Fibroblast of skin of right quadriceps (primary cell): ENCODE measurements around the gene GAL3ST2.
"Not testable (repeated sequence)": the region's sequence is repeated elsewhere in the genome, so short reads cannot be mapped to it uniquely, and the experiment has no call there.

Experiments
- DNase-seq: peaks from one replicate; pipeline ENCODE4 v3.0.0-alpha.2; 2013

GAL3ST2 gene

GRCh38 chr2:241748468-241749256 is 28.0 kb upstream of the GAL3ST2 start:
- DNase-seq = no peak

GRCh38 chr2:241750076-241750840 is 26.4 kb upstream of the GAL3ST2 start:
- DNase-seq = no peak

- no peak for DNase-seq
Observed at GRCh38 chr2:241751152-241751551, 25.5 kb upstream of the GAL3ST2 start.

GRCh38 chr2:241751776-241752175 is 24.8 kb upstream of the GAL3ST2 start:
- DNase-seq = no peak

- DNase-seq = no peak
Observed at GRCh38 chr2:241752253-241752652, 24.4 kb upstream of the GAL3ST2 start.

- DNase-seq = no peak
Observed at GRCh38 chr2:241752689-241753276, 23.8 kb upstream of the GAL3ST2 start.

GRCh38 chr2:241753493-241753892 is 23.1 kb upstream of the GAL3ST2 start:
- no peak for DNase-seq

- DNase-seq = no peak
Observed at GRCh38 chr2:241754042-241754441, 22.6 kb upstream of the GAL3ST2 start.

GRCh38 chr2:241755166-241755565 is 21.5 kb upstream of the GAL3ST2 start:
- DNase-seq = no peak

- DNase-seq = no peak
Observed at GRCh38 chr2:241755777-241756176, 20.8 kb upstream of the GAL3ST2 start.

GRCh38 chr2:241759067-241759807 is 17.4 kb upstream of the GAL3ST2 start:
- no peak for DNase-seq

GRCh38 chr2:241759893-241760292 is 16.7 kb upstream of the GAL3ST2 start:
- DNase-seq = not testable (repeated sequence)

- DNase-seq = no peak
Observed at GRCh38 chr2:241760301-241760771, 16.3 kb upstream of the GAL3ST2 start.

GRCh38 chr2:241762321-241762932 is 14.2 kb upstream of the GAL3ST2 start:
- DNase-seq = no peak

- DNase-seq = no peak
Observed at GRCh38 chr2:241762933-241763369, 13.7 kb upstream of the GAL3ST2 start.

- DNase-seq = no peak
Observed at GRCh38 chr2:241763551-241764274, 12.9 kb upstream of the GAL3ST2 start.

- no peak for DNase-seq
Observed at GRCh38 chr2:241764275-241765241, 12.1 kb upstream of the GAL3ST2 start.

GRCh38 chr2:241767464-241768250 is 9.0 kb upstream of the GAL3ST2 start:
- DNase-seq = no peak

GRCh38 chr2:241768251-241768711 is 8.3 kb upstream of the GAL3ST2 start:
- DNase-seq = no peak

GRCh38 chr2:241768850-241769249 is 7.8 kb upstream of the GAL3ST2 start:
- no peak for DNase-seq
